Measurements from ENCODE around the gene TOX3. TPM values are rescaled to one million over a fixed set of nuclear protein-coding genes. Genes with fewer than 3 reads are reported as not detected.

Gene TOX3
- polyA plus RNA-seq, 2 of the 4 experiments (the other 2 are of a cell fraction), result 0.10 to 2.2 TPM

DNA sequence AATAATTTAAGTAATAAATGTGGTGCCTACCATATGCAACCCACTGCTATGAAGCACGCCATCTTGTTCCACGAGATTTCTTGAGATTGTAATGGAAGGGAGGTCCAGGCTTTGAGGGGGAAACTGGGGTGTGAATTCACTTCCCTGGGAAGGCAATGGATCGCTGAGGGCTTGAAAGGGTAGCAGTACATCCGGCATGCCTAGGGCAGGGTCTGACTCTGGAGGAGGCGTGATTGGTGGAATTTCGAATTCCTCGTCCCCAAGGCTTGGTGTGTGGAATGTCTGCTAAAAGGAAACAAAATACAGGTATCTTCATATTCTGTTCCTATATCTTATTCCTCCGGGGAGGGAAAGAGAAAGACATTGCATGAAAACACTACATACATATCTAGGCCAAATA lies 83.0 kb downstream of the TOX3 start:
- Histone ChIP-seq H3K4me2 (no peak overlapping the region), H3K4me1 (no peaks in the 10 kb centered on the region), H3K27ac (no peak overlapping the region), H3K9me3 (no peaks in the 10 kb centered on the region), H3K4me3 (no peak overlapping the region)
- DNase-seq (ENCODE audit: low read depth in 1 of 2, low spot score in 1 of 2) (no peak), FAIRE-seq (no peak), ATAC-seq (no peak)
- ChIA-PET CTCF (no interaction called here), POLR2A (no interaction called here)
- TF ChIP-seq, protein P1, sequence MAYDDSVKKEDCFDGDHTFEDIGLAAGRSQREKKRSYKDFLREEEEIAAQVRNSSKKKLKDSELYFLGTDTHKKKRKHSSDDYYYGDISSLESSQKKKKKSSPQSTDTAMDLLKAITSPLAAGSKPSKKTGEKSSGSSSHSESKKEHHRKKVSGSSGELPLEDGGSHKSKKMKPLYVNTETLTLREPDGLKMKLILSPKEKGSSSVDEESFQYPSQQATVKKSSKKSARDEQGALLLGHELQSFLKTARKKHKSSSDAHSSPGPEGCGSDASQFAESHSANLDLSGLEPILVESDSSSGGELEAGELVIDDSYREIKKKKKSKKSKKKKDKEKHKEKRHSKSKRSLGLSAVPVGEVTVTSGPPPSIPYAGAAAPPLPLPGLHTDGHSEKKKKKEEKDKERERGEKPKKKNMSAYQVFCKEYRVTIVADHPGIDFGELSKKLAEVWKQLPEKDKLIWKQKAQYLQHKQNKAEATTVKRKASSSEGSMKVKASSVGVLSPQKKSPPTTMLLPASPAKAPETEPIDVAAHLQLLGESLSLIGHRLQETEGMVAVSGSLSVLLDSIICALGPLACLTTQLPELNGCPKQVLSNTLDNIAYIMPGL (CRISPR knock-in tag; IDR thresholded peaks at IDR 0.05; ENCODE audit: borderline replicate concordance), result no peak
- TF ChIP-seq PHF8 (IDR thresholded peaks at IDR 0.05; ENCODE audit: borderline replicate concordance, low read depth) (no peak), FOSB (CRISPR knock-in tag; IDR thresholded peaks at IDR 0.05) (no peak), CBX2 (IDR thresholded peaks at IDR 0.05; ENCODE audit: borderline replicate concordance, low read depth) (no peak), MAFK (IDR thresholded peaks at IDR 0.05; ENCODE audit: partially characterized antibody) (no peak), HDAC2 (IDR thresholded peaks at IDR 0.05) (no peak), POLR2A (IDR thresholded peaks at IDR 0.05; ENCODE audit: low read length) (no peak)
- TF ChIP-seq, protein P2, sequence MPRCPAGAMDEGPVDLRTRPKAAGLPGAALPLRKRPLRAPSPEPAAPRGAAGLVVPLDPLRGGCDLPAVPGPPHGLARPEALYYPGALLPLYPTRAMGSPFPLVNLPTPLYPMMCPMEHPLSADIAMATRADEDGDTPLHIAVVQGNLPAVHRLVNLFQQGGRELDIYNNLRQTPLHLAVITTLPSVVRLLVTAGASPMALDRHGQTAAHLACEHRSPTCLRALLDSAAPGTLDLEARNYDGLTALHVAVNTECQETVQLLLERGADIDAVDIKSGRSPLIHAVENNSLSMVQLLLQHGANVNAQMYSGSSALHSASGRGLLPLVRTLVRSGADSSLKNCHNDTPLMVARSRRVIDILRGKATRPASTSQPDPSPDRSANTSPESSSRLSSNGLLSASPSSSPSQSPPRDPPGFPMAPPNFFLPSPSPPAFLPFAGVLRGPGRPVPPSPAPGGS (IDR thresholded peaks at IDR 0.05), result no peak
- 67% methylated on average over 8 of the region's 8 CpGs for WGBS (ENCODE audit: missing lambda C conversion rate)

DNA sequence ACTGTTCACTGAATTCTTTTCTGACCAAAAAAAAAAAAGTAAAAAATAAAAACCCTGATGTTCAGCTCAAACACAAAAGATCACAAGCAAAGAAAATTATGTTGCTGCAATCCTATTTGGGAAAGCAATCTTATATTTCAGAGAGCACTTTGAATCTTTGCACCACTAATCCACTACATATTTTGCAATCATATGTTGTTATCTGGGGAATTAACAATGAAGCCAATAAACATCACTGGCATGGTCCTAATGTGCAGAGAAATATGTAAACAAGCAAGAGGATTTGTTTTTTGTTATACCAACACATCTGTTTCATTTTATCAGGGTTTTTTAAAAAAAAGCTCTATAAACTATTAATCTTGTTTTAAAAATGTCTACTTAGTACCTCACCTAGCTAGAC lies 84.1 kb downstream of the TOX3 start:
- ChIA-PET POLR2A (no interaction called here), CTCF (no interaction called here)
- H3K27ac ChIP-seq, result no peak overlapping the region
- no peak overlapping the region for H3K4me3 ChIP-seq
- no peaks in the 10 kb centered on the region for H3K9me3 ChIP-seq
- ATAC-seq, result no peak
- H3K4me1 ChIP-seq, result no peaks in the 10 kb centered on the region
- TF ChIP-seq RCOR1 (IDR thresholded peaks at IDR 0.05; ENCODE audit: low read depth, low read length), result no peak
- TF ChIP-seq CHD4 (IDR thresholded peaks at IDR 0.05; ENCODE audit: borderline replicate concordance), result no peak
- no peak for TF ChIP-seq CBX2 (IDR thresholded peaks at IDR 0.05; ENCODE audit: borderline replicate concordance, low read depth)
- TF ChIP-seq HOXA7 (CRISPR knock-in tag; IDR thresholded peaks at IDR 0.05), result no peak
- no peak for TF ChIP-seq MAFK (IDR thresholded peaks at IDR 0.05; ENCODE audit: partially characterized antibody)
- TF ChIP-seq KDM1A (IDR thresholded peaks at IDR 0.05; ENCODE audit: low read depth), result no peak
- TF ChIP-seq JUNB (IDR thresholded peaks at IDR 0.05), result no peak
- TF ChIP-seq SREBF2 (IDR thresholded peaks at IDR 0.05), result no peak
- TF ChIP-seq, protein P3, sequence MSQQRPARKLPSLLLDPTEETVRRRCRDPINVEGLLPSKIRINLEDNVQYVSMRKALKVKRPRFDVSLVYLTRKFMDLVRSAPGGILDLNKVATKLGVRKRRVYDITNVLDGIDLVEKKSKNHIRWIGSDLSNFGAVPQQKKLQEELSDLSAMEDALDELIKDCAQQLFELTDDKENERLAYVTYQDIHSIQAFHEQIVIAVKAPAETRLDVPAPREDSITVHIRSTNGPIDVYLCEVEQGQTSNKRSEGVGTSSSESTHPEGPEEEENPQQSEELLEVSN (IDR thresholded peaks at IDR 0.05; ENCODE audit: borderline replicate concordance, low read depth), result no peak
- TF ChIP-seq TFCP2L1 (CRISPR knock-in tag; IDR thresholded peaks at IDR 0.05), result no peak
- TF ChIP-seq, protein P4, sequence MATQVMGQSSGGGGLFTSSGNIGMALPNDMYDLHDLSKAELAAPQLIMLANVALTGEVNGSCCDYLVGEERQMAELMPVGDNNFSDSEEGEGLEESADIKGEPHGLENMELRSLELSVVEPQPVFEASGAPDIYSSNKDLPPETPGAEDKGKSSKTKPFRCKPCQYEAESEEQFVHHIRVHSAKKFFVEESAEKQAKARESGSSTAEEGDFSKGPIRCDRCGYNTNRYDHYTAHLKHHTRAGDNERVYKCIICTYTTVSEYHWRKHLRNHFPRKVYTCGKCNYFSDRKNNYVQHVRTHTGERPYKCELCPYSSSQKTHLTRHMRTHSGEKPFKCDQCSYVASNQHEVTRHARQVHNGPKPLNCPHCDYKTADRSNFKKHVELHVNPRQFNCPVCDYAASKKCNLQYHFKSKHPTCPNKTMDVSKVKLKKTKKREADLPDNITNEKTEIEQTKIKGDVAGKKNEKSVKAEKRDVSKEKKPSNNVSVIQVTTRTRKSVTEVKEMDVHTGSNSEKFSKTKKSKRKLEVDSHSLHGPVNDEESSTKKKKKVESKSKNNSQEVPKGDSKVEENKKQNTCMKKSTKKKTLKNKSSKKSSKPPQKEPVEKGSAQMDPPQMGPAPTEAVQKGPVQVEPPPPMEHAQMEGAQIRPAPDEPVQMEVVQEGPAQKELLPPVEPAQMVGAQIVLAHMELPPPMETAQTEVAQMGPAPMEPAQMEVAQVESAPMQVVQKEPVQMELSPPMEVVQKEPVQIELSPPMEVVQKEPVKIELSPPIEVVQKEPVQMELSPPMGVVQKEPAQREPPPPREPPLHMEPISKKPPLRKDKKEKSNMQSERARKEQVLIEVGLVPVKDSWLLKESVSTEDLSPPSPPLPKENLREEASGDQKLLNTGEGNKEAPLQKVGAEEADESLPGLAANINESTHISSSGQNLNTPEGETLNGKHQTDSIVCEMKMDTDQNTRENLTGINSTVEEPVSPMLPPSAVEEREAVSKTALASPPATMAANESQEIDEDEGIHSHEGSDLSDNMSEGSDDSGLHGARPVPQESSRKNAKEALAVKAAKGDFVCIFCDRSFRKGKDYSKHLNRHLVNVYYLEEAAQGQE (IDR thresholded peaks at IDR 0.05), result no peak
- TF ChIP-seq RAD21 (conservative IDR thresholded peaks at IDR 0.05 in 1 of 2, IDR thresholded peaks at IDR 0.05 in 1 of 2), result no peak
- no peak for TF ChIP-seq MAZ (IDR thresholded peaks at IDR 0.05; ENCODE audit: borderline replicate concordance, low read depth, low read length)
- no peak overlapping the region for H3K4me2 ChIP-seq
- DNase-seq (ENCODE audit: low read depth in 1 of 2, low spot score in 1 of 2), result no peak
- FAIRE-seq, result no peak
